Nephron (organoid): Measurements from ENCODE around the gene ANKH.

Source experiments
- H3K27ac Mint-ChIP-seq, 3 experiments: 2 replicates each; pipeline ENCODE4 v1.8.0; 2020; ENCODE audit warnings: mixed read lengths in 3 of 3, mild to moderate bottlenecking in 2 of 3, moderate library complexity in 1 of 3
- H3K27me3 Mint-ChIP-seq: 2 replicates; pipeline ENCODE4 v1.8.0; 2021; ENCODE audit warnings: low read depth, mild to moderate bottlenecking, moderate library complexity, mixed read lengths
- H3K36me3 Mint-ChIP-seq: 2 replicates; pipeline ENCODE4 v1.8.0; 2020; ENCODE audit warnings: low read depth, mixed read lengths
- H3K4me1 Mint-ChIP-seq: 2 replicates; pipeline ENCODE4 v1.8.0; 2020; ENCODE audit warnings: mixed read lengths
- H3K4me3 Mint-ChIP-seq, 3 experiments: 2 replicates each; pipeline ENCODE4 v1.8.0; 2020; ENCODE audit warnings: mild to moderate bottlenecking in 3 of 3, mixed read lengths in 3 of 3, moderate library complexity in 2 of 3
- H3K9me3 Mint-ChIP-seq: 2 replicates; pipeline ENCODE4 v1.8.0; 2020; ENCODE audit warnings: mixed read lengths
- TF ChIP-seq, protein P1 (sequence below), 3 experiments: fragments of 200-600 bp; sonication (generic); IDR thresholded peaks; one replicate each; pipeline ENCODE4 v1.5.0; 2021; ENCODE audit warnings: antibody characterized with exemption in 3 of 3; ENCODE audit not compliant: unreplicated experiment in 3 of 3

ANKH gene

GRCh38 chr5:14702238-14702839 lies 169.2 kb downstream of the ANKH start:
- Mint-ChIP-seq H3K27ac (no peak overlapping the region), H3K9me3 (no peaks in the 10 kb centered on the region), H3K27me3 (no peaks in the 10 kb centered on the region), H3K4me3 (no peak overlapping the region), H3K36me3 (peaks cover 68% of the 10 kb centered on the region), H3K4me1 (peaks cover 5% of the 10 kb centered on the region)
- TF ChIP-seq, protein P1, sequence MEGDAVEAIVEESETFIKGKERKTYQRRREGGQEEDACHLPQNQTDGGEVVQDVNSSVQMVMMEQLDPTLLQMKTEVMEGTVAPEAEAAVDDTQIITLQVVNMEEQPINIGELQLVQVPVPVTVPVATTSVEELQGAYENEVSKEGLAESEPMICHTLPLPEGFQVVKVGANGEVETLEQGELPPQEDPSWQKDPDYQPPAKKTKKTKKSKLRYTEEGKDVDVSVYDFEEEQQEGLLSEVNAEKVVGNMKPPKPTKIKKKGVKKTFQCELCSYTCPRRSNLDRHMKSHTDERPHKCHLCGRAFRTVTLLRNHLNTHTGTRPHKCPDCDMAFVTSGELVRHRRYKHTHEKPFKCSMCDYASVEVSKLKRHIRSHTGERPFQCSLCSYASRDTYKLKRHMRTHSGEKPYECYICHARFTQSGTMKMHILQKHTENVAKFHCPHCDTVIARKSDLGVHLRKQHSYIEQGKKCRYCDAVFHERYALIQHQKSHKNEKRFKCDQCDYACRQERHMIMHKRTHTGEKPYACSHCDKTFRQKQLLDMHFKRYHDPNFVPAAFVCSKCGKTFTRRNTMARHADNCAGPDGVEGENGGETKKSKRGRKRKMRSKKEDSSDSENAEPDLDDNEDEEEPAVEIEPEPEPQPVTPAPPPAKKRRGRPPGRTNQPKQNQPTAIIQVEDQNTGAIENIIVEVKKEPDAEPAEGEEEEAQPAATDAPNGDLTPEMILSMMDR (IDR thresholded peaks at IDR 0.05; ENCODE audit: unreplicated experiment in 3 of 3), result no peak

GRCh38 chr5:14701556-14701955 lies 170.0 kb downstream of the ANKH start:
- no peak overlapping the region for H3K27ac Mint-ChIP-seq
- no peaks in the 10 kb centered on the region for H3K27me3 Mint-ChIP-seq
- peaks cover 2% of the 10 kb centered on the region for H3K4me1 Mint-ChIP-seq
- no peak overlapping the region for H3K4me3 Mint-ChIP-seq
- H3K36me3 Mint-ChIP-seq, result peaks cover 67% of the 10 kb centered on the region
- H3K9me3 Mint-ChIP-seq, result no peaks in the 10 kb centered on the region
- TF ChIP-seq, protein P1 (IDR thresholded peaks at IDR 0.05; ENCODE audit: unreplicated experiment in 3 of 3), result no peak

GRCh38 chr5:14700478-14701436 lies 170.8 kb downstream of the ANKH start:
- TF ChIP-seq, protein P1 (IDR thresholded peaks at IDR 0.05; ENCODE audit: unreplicated experiment in 3 of 3), result no peak
- H3K27ac Mint-ChIP-seq, result no peak overlapping the region
- no peaks in the 10 kb centered on the region for H3K9me3 Mint-ChIP-seq
- H3K4me3 Mint-ChIP-seq, result no peak overlapping the region
- no peaks in the 10 kb centered on the region for H3K27me3 Mint-ChIP-seq
- peaks cover 64% of the 10 kb centered on the region for H3K36me3 Mint-ChIP-seq
- H3K4me1 Mint-ChIP-seq, result no peaks in the 10 kb centered on the region

- no peaks in the 10 kb centered on the region for H3K9me3 Mint-ChIP-seq
- H3K36me3 Mint-ChIP-seq, result peaks cover 62% of the 10 kb centered on the region
- no peak overlapping the region for H3K27ac Mint-ChIP-seq
- H3K27me3 Mint-ChIP-seq, result no peaks in the 10 kb centered on the region
- no peaks in the 10 kb centered on the region for H3K4me1 Mint-ChIP-seq
- H3K4me3 Mint-ChIP-seq, result no peak overlapping the region
- TF ChIP-seq, protein P1 (IDR thresholded peaks at IDR 0.05; ENCODE audit: unreplicated experiment in 3 of 3), result no peak
Observed at GRCh38 chr5:14699807-14700400, 171.7 kb downstream of the ANKH start.

- peaks cover 57% of the 10 kb centered on the region for H3K36me3 Mint-ChIP-seq
- no peaks in the 10 kb centered on the region for H3K27me3 Mint-ChIP-seq
- H3K9me3 Mint-ChIP-seq, result no peaks in the 10 kb centered on the region
- no peaks in the 10 kb centered on the region for H3K4me1 Mint-ChIP-seq
- TF ChIP-seq, protein P1 (IDR thresholded peaks at IDR 0.05; ENCODE audit: unreplicated experiment in 3 of 3), result no peak
- no peak overlapping the region for H3K4me3 Mint-ChIP-seq
- H3K27ac Mint-ChIP-seq, result no peak overlapping the region
Observed at GRCh38 chr5:14699159-14699558, 172.4 kb downstream of the ANKH start.
